ENCODE data around the gene GGCX. TPM values are rescaled to one million over a fixed set of nuclear protein-coding genes. Genes with fewer than 3 reads are reported as not detected.

Gene GGCX
- total and polyA plus RNA-seq, 2 of the 13 experiments (the other 11 are each of a cell fraction or from before 2014, with no cell fraction given), result 72.5 to 103 TPM

- TF ChIP-seq, protein P1, sequence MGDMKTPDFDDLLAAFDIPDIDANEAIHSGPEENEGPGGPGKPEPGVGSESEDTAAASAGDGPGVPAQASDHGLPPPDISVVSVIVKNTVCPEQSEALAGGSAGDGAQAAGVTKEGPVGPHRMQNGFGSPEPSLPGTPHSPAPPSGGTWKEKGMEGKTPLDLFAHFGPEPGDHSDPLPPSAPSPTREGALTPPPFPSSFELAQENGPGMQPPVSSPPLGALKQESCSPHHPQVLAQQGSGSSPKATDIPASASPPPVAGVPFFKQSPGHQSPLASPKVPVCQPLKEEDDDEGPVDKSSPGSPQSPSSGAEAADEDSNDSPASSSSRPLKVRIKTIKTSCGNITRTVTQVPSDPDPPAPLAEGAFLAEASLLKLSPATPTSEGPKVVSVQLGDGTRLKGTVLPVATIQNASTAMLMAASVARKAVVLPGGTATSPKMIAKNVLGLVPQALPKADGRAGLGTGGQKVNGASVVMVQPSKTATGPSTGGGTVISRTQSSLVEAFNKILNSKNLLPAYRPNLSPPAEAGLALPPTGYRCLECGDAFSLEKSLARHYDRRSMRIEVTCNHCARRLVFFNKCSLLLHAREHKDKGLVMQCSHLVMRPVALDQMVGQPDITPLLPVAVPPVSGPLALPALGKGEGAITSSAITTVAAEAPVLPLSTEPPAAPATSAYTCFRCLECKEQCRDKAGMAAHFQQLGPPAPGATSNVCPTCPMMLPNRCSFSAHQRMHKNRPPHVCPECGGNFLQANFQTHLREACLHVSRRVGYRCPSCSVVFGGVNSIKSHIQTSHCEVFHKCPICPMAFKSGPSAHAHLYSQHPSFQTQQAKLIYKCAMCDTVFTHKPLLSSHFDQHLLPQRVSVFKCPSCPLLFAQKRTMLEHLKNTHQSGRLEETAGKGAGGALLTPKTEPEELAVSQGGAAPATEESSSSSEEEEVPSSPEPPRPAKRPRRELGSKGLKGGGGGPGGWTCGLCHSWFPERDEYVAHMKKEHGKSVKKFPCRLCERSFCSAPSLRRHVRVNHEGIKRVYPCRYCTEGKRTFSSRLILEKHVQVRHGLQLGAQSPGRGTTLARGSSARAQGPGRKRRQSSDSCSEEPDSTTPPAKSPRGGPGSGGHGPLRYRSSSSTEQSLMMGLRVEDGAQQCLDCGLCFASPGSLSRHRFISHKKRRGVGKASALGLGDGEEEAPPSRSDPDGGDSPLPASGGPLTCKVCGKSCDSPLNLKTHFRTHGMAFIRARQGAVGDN (CRISPR knock-in tag; IDR thresholded peaks at IDR 0.05), result peak; percentile 76
- TF ChIP-seq HNRNPK (IDR thresholded peaks at IDR 0.05; ENCODE audit: low read depth, low read length, poor library complexity, severe bottlenecking) (peak; percentile 83), ZFP36 (IDR thresholded peaks at IDR 0.05; ENCODE audit: borderline replicate concordance, low read depth, low read length, partially characterized antibody) (peak; percentile 3), MTA1 (CRISPR knock-in tag; IDR thresholded peaks at IDR 0.05; ENCODE audit: borderline replicate concordance) (peak; percentile 34), SRSF1 (optimal IDR thresholded peaks at IDR 0.05; ENCODE audit: low read depth, low read length) (no peak), ZNF724P (CRISPR knock-in tag; IDR thresholded peaks at IDR 0.05; ENCODE audit: borderline replicate concordance) (0 out of 2 replicates have a peak, but pooled peaks have one; percentile 2), PHF21A (CRISPR knock-in tag; IDR thresholded peaks at IDR 0.05) (peak; percentile 83; the same call in 1 of the 2 replicates), SMYD3 (CRISPR knock-in tag; IDR thresholded peaks at IDR 0.05) (peak; percentile 31), CENPT (CRISPR knock-in tag; IDR thresholded peaks at IDR 0.05; ENCODE audit: low read depth) (no peak), ZNF256 (CRISPR knock-in tag; conservative IDR thresholded peaks at IDR 0.05) (peak; percentile 8; the same call in 1 of the 2 replicates), ZNF709 (CRISPR knock-in tag; IDR thresholded peaks at IDR 0.05) (peak; percentile 78; the same call in 1 of the 2 replicates), RFX1 (IDR thresholded peaks at IDR 0.05) (no peak), TAF1 (CRISPR knock-in tag; IDR thresholded peaks at IDR 0.05) (peak; percentile 57), THAP9 (CRISPR knock-in tag; IDR thresholded peaks at IDR 0.05; ENCODE audit: borderline replicate concordance) (peak; percentile 66)
- TF ChIP-seq, protein P2, sequence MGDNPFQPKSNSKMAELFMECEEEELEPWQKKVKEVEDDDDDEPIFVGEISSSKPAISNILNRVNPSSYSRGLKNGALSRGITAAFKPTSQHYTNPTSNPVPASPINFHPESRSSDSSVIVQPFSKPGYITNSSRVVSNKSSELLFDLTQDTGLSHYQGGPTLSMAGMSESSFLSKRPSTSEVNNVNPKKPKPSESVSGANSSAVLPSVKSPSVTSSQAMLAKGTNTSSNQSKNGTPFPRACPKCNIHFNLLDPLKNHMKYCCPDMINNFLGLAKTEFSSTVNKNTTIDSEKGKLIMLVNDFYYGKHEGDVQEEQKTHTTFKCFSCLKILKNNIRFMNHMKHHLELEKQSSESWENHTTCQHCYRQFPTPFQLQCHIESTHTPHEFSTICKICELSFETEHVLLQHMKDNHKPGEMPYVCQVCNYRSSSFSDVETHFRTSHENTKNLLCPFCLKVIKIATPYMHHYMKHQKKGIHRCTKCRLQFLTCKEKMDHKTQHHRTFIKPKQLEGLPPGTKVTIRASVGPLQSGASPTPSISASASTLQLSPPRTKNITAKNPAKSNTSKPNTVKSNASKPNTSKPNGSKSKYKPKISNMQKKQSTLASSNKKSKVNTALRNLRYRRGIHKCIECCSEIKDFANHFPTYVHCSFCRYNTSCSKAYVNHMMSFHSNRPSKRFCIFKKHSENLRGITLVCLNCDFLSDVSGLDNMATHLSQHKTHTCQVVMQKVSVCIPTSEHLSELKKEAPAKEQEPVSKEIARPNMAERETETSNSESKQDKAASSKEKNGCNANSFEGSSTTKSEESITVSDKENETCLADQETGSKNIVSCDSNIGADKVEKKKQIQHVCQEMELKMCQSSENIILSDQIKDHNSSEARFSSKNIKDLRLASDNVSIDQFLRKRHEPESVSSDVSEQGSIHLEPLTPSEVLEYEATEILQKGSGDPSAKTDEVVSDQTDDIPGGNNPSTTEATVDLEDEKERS (CRISPR knock-in tag; IDR thresholded peaks at IDR 0.05), result peak; percentile 76
- TF ChIP-seq, protein P3, sequence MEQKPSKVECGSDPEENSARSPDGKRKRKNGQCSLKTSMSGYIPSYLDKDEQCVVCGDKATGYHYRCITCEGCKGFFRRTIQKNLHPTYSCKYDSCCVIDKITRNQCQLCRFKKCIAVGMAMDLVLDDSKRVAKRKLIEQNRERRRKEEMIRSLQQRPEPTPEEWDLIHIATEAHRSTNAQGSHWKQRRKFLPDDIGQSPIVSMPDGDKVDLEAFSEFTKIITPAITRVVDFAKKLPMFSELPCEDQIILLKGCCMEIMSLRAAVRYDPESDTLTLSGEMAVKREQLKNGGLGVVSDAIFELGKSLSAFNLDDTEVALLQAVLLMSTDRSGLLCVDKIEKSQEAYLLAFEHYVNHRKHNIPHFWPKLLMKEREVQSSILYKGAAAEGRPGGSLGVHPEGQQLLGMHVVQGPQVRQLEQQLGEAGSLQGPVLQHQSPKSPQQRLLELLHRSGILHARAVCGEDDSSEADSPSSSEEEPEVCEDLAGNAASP (CRISPR knock-in tag; IDR thresholded peaks at IDR 0.05; ENCODE audit: borderline replicate concordance), result peak; percentile 98
These were observed 23.8 kb upstream of the GGCX start (continued) for GRCh38 chr2:85584857-85585780.

Data from HepG2 (cell line).